Stimulated activated CD8-positive, alpha-beta memory T cell treated with anti-CD3 and anti-CD28 coated beads, Interleukin-4, amount 100 ng/mL, for 1 hour (primary cell): ENCODE measurements around the gene PDE4D.

Experiments
- DNase-seq, 2 donors: peaks; one replicate each; pipeline ENCODE4 v3.0.0-alpha.2; 2020; ENCODE audit warnings: low read depth in 2 of 2, low spot score in 1 of 2

The PDE4D gene

DNA sequence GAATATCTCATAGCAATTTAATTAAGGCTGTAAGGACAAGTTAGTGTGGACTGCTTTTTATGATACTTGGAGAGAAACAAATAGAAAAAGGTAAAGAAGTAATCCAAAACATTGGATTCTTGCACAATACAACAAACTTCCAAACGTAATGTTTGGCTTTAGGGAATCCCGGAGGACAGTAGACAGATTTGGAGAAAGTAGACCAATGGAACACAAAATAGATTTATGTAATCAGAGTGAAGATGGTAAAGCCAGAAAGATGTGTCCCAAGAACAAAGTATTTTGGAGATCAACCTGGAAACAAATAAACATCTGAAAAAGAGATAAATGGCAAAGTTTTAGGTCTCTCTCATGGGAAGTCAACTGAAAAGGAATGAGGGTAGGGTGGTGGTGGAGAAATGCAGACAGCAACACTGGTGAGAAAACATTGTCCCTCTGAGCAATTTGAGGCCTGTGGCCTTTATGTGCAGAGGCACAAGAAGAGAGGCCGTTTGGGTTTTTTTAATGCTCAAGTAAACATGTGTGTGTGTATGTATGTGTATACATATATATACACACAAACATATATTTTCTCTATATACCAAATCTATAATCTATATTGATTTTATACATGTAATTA lies 620.6 kb downstream of the PDE4D start:
- DNase-seq: no peak

DNA sequence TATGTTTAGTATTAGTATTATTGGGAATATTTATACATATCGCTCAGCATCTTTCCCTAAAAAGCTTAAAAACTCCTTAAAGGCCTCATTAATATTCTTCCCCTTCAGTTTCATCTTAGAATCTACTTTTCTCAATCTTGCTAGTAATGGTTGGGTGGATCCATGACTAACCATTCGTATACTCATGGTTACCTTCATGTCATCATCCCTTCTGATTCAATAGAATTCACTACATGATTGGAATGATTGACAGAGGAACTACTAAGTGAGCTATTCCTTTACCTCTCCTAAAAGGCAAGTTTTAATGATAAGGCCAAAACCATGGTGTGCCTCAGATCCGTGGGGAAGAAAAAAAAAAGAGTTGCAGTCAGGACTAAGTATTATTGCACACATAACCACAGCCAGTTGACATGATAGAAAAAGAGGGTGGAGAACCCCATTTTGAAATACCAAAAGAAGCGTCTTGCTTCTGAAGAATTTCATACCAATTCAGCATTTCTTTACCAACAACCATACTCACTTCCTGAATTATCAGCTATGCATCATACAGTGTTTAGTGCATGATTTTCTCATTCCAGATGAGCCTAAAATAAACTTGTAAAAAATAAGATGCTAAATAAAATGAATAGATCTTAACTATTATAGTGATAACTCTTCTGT lies 624.6 kb downstream of the PDE4D start:
- DNase-seq: no peak

DNA sequence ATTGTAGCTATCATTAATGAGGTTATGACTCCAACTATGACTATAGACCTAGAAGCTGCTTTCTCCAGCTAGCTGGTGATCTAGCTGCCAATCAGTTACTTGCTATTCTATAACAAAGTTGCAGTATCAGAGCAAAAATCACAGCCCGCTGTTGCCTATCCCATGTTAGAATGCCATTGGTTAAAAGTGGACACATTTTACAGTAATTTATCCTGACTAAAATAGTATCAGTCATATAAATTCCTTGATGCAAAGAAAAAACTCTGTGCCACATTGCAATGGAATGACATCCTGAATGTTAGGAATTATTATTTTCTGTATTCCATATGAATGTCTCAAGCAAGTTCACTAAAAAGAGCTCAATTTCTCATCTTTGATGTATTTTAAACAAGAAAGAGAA lies 626.5 kb downstream of the PDE4D start:
- DNase-seq: no peak

DNA sequence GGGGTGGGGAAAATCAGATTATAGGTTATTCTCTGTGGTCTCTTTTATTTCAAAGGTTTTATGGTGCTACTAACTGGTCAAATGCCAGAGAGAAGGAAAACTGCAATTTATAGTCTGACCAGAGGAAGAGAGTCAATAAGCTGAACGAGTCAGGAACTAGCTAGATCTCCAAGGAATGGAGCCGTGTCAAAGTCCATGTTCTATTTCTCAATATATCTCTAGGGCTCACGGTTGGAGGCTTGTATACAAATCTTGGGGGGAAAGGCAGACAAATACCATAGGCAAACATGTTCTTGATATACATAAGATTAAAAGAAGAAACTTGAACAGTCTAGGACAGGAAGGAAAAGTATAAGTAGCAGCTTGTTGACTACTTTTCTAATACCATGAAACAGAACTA lies 627.1 kb downstream of the PDE4D start:
- DNase-seq: no peak

DNA sequence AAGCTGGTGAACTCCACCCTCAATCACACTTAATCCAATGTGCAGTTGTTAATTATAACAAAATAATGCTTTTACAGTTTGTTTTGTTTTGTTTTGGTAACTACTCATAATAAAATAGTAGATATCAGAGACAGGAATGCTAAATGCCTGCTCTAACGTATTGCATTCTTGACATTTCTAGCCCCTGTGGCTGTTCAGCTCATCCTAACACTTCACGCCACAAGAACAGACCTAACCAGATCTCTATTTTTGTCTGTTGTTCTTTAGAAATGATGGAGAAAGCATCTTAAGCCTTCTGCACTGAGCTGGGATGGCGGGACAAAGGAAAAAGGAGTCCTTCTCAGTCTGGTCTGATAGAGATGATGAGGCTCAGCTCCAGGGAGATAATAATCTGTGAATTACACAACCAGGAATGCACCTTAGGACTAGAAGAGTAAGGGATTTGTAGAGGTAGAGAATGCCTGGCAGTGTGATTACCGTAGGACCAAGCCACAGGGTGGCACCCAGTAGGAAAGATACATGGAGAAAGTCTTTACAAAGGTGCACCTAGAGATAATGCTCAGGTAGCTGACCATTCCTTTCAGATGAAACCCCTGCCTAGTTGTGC lies 628.8 kb downstream of the PDE4D start:
- no peak for DNase-seq

DNA sequence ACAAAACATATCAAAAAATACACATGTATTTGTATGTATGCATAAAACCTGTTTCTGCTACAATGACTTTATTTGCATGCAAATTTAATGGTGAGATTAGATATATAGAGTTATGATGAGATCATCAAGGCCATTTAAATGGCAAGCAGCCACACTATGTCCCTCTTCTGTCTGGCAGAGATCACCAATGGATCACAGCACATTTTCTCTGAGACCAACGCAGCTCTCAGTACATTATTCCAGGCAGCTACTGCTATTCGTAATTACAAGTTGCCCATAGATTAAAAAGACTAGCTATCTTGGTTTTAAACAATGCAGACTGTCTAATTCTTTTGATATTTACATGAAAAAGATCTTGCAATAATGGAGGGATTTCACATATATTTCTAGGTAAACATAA lies 629.5 kb downstream of the PDE4D start:
- no peak for DNase-seq

DNA sequence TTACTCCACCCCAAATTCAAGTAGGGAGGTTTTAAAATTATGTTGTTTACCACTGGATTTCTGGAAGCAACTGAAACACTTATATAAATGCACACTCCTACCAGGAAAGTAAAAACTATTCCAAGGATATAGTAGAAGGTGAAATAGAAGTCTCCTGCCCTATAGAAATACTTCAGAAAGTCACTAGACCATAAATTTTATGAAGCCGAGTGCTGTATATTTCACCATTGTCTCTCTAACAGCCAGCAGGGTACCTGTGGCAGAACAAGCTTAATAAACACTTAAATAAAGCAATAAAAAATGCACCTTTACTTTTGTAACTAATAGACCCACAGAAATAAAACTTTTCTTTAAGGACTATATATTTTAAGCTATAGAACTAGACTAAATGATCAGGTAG lies 631.6 kb downstream of the PDE4D start:
- DNase-seq: no peak

DNA sequence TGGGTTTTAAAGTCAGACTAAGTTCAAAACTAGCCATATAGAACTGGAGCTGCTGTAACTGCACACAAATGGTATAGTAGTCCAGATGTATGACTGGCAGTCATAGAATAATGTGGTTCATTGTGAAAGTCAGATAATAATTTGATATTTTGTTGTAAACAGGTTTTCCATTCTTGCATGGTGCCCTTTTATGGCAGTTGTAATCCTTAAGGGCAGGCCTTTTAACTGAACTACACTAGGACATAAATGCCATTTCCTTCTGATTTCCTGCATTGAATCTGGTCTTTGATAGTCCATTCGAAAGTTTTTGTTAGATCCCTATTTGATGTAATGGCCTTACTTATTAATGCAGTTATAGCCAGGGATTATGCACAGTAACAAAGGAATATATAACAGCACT lies 632.6 kb downstream of the PDE4D start:
- no peak for DNase-seq

DNA sequence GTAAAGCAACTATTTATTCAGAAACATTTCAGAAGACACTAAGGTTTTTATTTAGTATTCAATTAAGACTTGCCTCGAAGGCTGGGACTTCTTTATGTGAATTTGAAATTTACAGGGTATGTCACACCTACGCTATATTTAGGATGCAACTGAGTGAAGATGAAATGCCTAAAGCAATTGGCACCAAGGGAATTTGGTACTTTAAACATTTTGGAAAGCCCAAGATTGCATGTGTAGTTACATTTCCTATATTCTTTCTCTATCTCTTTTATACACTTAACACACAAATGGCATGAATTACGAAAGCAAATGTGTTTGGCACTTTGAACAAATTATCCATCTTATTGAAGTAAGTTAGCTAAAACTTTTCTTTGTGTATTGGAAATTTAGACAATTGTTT lies 633.3 kb downstream of the PDE4D start:
- DNase-seq: no peak

DNA sequence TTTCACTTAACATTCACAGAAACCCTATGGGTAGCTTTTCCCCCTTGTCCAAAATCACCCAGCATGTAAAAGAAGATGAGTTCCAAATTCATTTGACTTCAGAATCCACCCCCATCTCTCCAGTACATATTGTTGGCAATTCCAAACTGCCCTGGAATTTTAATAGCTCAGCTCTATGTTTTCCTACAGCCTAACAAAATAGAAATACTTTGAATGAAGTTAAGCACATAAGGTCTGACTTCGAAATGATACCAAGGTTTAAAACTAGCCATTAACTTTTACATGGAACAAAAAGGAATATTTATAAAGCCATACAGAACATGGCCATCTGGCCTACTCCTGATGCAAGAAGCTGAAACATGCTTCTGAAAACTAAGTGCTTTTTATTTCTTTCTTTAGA lies 634.3 kb downstream of the PDE4D start:
- DNase-seq: no peak

DNA sequence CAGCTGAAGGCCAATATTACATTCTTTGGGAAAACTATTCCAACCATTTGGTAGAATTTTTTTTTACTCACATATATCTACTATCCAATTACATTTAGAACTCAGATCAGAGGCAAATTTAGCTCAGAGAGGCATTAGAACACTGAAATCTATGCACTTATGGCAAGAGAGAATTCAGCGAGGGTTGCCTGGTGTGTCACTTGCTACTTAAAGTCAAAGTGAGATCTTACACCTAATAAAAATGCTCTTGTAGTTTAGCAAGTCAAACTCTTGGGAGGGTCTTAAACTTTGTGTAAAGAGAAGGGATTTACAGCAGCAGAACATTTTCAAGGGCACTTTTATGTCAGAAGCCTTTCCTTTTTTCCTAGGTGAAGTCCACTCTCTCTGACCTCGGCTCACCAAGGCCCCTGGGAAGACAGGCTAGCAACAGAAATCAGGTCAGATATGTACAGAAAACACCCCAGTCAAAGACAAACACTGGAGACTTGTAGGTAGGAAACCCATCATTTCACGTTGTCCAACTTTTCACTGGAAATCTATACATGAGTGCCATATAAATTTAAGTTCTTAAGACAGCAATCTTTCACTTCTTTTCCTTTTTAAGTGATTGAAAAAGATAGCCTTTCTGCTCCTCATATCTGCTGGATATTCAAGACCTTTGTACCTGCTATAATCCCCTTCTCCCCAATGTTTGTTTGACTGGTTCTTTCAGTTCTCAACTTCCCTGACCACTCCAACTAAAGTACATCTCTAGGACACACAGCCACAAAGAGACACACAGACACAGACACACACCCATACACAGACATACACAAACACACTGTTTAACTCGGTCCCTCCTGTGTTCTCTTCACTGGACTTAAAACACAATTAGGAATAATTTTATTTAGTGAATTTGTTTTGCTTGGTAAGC lies 635.8 kb downstream of the PDE4D start:
- DNase-seq: no peak

DNA sequence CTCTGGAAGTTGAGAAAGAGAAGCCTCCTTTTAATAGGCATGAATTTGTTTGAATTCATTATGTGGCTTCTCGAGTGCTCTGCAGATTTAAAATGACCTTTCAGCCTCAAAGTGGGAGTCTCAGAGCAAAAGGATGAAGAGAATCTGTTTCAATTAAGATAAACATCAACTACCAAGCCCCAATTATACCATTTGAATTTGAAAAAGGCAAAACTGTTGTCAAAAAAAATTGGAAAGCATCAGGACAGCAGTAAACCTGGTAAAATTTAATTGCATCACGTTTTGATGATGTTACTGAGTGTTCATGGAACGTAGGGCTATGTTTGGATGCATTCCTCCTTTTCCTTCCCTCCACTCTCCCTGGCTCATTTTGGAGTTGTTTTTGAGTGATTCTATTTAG lies 637.2 kb downstream of the PDE4D start:
- DNase-seq: no peak

DNA sequence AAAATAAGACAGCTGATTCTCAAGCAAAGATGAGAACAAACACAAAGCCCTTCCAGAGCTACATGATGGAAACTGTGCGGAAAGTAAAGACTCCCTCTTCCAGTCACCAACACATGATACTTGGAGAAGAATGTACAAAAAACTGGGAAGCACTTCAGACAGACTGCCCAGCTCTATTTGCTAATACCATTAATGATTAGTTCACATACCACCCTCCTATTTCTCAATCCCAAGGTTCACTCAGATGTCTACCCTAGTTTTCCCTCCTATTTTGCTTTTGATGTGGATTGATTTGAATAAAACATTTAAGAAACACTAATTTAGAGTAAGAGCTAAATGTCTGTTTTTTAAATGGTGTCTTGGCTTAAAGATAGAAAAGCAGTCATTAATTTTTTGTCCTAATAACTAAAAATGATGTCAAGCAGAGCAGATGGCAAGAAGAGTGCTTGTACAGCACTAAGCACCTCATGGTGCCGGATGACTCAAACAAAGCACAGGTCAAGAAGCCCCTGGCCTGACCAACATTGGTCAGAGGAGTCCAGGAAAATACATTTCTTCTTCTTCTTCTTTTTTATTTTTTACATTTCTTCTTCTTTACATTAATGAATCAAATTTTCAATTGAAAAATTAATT lies 639.4 kb downstream of the PDE4D start:
- no peak for DNase-seq

DNA sequence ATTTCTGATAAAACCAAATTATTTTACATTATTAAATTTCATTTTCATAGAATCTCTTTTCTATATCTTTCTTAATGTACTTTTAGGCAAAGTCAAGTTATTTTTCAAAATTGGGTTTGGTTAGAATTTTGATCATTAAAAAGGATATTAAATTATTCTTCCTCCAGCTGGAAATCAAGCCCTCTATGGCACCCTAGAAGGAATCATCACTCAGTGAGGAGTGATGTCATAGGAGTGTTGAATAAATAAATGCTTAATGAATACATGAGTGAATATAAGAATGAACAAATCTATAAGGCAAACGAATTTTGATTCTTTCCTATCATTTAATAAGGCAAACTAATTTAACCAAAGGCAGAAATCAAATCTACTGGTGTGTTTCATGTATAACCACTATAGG lies 639.9 kb downstream of the PDE4D start:
- DNase-seq: no peak

DNA sequence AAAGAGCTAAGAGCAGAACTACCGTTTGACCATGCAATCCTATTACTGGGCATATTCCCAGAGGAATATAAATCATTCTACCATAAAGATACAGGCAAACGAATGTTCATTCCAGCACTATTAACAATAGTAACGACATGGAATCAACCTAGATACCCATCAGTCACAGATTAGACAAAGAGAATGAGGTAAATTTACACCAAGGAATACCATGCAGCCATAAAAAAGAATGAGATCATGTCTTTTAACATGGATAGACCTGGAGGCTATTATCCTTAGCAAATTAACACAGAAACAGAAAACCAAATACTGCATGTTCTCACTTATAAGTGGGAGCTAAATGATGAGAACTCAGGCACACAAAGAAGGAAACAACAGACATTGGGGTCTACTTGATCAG lies 641.9 kb downstream of the PDE4D start:
- no peak for DNase-seq

DNA sequence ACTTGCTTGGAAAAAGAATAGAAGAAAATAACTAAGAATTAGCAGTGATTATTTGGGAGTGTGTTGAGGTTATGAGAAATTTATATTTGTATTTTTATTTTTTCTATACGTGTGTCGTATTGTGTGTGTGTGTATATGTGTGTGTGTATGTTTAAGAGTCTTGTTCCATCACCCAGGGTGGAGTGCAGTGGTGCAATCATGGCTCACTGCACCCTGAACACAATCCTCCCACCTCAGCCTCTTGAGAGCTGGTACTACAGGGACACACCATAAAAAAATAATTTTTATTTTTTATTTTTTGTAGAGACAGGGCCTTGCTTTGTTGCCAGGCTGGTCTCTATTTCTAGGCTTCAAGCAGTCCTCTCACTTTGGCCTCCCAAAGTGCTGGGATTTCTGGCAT lies 643.8 kb downstream of the PDE4D start:
- no peak for DNase-seq

DNA sequence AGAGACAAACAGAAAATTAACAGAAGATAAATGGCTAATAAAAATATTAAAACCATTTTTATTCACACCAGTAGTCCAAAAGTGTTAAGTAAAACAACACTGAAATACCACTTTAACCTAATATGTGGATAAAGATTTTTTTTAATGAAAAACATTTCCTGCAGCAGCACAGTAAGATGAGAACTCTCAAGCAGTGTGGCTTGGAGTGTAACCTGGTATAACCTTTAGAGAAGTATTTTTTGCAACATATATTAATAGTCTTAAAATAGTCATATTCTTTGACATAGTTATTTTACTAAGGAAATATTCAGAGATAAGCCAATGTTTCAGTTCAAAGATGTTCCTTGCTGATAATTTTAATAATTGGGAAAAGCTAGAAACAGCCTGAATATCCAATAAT lies 644.4 kb downstream of the PDE4D start:
- DNase-seq: no peak

DNA sequence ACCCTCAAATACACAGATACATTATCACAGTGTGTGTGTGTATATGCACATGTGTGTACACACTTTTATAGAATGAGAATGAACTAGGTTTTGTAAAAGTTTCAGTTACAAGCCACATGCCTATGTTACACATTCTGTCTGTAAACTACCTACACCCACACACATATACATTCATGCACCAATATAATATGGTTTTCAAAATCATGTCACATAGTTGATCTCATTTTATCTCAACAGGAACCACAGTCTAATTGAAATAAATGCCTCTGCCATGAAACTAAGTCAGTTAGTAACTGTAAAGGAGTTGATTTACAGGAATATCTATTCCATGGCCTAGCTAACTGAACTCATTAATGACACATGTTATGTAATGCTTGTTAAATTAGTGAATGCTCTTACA lies 646.6 kb downstream of the PDE4D start:
- no peak for DNase-seq

DNA sequence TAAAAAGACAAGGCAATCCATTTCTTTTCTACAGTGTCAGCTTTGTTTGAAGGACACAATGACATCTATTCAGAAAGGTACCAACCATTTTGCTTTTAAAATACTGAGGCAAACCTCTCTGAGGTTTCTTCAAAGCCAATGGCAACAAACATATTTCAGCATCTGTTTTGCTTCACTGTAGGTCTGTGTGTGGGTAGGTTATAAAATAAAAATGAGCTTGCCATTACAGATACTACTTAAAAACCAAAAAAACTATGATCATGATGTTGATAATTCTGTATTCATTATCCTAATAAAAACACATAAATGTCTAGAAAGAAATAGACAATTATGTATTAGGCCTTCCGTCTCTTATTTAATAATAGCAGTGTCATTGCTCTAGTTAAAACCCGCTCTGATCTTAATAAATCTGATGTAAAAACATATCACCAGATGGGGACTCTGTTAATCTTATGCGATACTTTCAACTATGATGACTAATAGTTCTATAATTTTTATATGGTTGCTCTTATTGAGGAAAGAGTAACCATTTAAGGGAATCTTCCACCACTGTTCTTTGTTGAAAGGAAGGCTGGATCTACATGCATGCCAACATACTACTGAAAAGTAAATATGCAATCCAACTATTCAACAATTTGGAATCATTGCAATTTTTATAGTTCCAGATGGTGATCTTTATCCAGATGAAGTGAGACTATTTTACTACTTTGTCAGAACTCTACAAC lies 647.2 kb downstream of the PDE4D start:
- no peak for DNase-seq

DNA sequence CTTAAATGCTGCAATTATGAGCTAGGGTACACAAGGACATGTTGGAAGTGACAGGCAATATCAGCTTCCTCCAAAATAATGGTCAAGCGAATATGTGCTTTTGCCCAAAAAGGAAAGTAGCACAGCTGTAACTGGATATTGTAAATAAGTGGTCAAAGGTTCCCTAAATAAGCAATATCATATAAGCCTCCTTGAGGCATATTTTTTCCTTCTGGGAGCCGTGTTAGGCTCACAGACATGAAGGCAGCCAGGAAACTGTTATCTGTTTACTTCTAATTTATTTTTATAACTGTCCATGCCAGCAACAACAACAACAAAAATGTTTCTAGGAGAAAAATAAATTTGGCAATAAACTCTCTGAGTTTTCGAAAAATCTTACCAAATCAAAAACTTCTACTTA lies 648.3 kb downstream of the PDE4D start:
- no peak for DNase-seq

DNA sequence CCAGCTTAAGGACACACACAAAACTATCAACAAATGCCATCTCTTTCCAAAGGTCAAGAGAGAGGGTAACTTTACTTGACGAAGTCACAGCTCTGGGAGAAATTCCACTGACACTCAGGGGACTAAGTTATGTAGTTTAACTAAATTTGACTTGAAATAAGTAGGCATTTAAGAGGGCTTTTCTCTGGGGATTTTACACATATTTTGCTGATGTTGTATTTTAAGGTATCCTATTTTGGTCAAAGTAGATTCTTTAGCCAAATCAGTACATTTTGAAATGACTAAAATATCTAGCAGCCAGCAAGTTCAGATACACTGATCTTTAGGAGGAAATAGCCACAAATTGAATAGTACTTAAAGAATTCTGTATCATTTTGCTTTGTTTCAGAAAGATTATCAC lies 652.0 kb downstream of the PDE4D start:
- no peak for DNase-seq
